ENCODE measurements around the gene NUDT6. TPM values are rescaled to one million over a fixed set of nuclear protein-coding genes. Genes with fewer than 3 reads are reported as not detected.

The NUDT6 gene, protein sequence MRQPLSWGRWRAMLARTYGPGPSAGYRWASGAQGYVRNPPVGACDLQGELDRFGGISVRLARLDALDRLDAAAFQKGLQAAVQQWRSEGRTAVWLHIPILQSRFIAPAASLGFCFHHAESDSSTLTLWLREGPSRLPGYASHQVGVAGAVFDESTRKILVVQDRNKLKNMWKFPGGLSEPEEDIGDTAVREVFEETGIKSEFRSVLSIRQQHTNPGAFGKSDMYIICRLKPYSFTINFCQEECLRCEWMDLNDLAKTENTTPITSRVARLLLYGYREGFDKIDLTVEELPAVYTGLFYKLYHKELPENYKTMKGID
- 1 to 10 TPM; 1.9 to 7.8 (median 4.4) TPM for total RNA-seq

DNA sequence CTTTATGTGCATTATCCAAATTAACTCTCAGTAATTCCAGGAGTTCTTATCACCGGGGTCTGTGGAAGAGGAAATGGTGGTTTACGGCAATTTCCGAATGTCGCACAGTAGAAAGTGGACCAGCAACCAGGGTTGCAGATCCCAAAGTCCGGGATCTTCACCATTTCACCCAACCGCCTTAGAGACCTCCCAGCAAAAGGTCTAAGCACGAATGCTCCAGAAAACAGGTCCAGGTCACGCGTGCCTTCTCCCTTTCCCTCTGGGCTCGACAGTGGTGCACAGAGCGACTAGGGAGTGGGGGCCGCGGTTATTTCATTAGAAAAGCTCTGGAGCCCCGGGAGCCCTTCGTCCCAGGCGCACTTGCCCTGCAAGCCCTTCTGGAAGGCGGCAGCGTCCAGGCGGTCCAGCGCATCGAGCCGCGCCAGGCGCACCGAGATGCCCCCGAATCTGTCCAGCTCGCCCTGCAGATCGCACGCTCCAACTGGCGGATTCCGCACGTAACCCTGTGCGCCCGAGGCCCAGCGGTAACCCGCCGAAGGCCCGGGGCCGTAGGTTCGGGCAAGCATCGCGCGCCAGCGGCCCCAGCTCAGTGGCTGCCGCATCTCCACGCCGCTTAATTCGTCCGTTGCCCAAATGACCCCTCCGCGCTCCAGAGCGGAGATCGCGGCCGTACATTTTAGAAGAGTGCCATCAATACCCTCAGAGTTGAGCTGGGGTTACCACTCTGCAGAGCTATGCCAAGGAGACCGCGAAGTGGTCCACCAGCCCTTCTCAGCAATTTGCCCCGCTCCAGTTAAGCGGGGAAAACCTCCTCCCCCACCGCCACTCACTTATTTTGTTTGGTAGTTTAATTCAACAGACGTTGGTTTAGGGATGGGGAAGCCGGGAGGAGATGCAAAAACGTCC, at the start of gene NUDT6:
NUDT6 (minus strand) TSS at position 627 of the 906 bp plus-strand sequence; CDS start at position 602, 25 bp downstream.
- Histone ChIP-seq H3K4me1 (peaks cover 0 to 28% (median 8%) of the 10 kb centered on the region in 3 donors), H3K4me3 (peak within 1 kb of the TSS; percentile 72 to 83), H3K36me3 (no peaks in the 10 kb centered on the region), H3K27me3 (no peaks in the 10 kb centered on the region), H3K27ac (peak within 1 kb of the TSS; percentile 15 to 84 (median 80)), H3K9me3 (no peaks in the 10 kb centered on the region)
- WGBS, 2 donors (ENCODE audit: low coverage in 1 of 2): 0% methylated on average over 19 to 25 of the region's 63 CpGs
- TF ChIP-seq POLR2A (IDR thresholded peaks at IDR 0.05) (no peak), EP300 (IDR thresholded peaks at IDR 0.05) (no peak), POLR2AphosphoS5 (IDR thresholded peaks at IDR 0.05) (no peak)
- TF ChIP-seq, protein P1, sequence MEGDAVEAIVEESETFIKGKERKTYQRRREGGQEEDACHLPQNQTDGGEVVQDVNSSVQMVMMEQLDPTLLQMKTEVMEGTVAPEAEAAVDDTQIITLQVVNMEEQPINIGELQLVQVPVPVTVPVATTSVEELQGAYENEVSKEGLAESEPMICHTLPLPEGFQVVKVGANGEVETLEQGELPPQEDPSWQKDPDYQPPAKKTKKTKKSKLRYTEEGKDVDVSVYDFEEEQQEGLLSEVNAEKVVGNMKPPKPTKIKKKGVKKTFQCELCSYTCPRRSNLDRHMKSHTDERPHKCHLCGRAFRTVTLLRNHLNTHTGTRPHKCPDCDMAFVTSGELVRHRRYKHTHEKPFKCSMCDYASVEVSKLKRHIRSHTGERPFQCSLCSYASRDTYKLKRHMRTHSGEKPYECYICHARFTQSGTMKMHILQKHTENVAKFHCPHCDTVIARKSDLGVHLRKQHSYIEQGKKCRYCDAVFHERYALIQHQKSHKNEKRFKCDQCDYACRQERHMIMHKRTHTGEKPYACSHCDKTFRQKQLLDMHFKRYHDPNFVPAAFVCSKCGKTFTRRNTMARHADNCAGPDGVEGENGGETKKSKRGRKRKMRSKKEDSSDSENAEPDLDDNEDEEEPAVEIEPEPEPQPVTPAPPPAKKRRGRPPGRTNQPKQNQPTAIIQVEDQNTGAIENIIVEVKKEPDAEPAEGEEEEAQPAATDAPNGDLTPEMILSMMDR (IDR thresholded peaks at IDR 0.05): peak in 1 of 4 experiments; percentile 11
- peak; percentile 71 for ATAC-seq

DNA sequence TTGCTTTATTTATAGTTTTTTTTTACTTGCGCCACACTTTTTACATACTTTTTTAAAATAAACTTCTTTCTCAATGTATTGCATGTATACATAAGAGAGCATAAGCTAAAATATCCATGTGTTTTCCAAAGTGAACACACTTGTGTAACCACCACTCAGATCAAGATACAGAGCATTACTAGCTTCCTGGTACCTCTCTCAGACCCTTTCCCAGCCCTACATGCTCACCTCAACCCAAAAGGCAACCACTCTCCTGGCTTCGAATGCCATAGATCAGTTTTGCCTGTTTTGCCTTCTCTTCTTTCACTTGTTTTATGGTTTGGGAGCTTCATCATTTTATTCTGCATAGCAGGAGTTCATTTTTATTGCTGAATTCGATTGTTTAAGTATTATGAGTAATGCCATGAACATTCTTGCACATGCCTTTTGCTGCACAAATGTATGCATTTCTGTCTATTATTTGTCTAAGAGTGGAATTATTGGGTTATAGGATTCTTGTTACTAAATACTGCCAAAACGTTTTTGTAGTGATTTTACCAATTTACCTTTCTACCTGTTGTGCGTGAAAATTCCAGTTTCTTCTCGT, 45.9 kb upstream of the NUDT6 start:
- ATAC-seq: no peak
- 68 to 72% methylated on average over 6 of the region's 6 CpGs for WGBS, 2 donors (ENCODE audit: low coverage in 1 of 2)
- TF ChIP-seq POLR2A (IDR thresholded peaks at IDR 0.05): no peak
- TF ChIP-seq, protein P1 (IDR thresholded peaks at IDR 0.05): no peak
- TF ChIP-seq EP300 (IDR thresholded peaks at IDR 0.05): no peak
- no peak for TF ChIP-seq POLR2AphosphoS5 (IDR thresholded peaks at IDR 0.05)

DNA sequence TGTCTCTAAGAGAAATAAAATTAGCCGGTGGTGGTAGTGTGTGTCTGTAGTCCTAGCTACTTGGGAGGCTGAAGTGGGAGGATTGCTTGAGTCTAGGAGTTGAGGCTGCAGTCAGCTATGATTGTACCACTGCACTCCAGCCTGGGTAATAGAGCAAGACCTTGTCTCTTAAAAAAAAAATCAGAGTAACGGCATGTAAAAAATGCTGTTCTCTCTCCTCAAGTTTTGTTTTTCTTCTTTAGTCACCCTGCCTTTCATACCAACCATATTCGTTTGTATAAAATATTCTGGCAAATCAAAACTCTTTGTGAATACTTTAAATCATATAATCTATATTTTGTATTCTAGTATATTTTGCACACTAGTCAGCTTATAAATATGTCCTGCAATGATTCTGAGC, 44.8 kb upstream of the NUDT6 start:
- H3K9me3 ChIP-seq: no peaks in the 10 kb centered on the region
- ATAC-seq: no peak
- 86 to 91% methylated on average over 3 of the region's 3 CpGs for WGBS, 2 donors (ENCODE audit: low coverage in 1 of 2)

More for the DNA sequence above, 45.9 kb upstream of the NUDT6 start:
- Histone ChIP-seq H3K27me3 (no peaks in the 10 kb centered on the region), H3K36me3 (no peaks in the 10 kb centered on the region), H3K27ac (no peak overlapping the region), H3K9me3 (no peaks in the 10 kb centered on the region), H3K4me1 (no peaks in the 10 kb centered on the region), H3K4me3 (no peak overlapping the region)

DNA sequence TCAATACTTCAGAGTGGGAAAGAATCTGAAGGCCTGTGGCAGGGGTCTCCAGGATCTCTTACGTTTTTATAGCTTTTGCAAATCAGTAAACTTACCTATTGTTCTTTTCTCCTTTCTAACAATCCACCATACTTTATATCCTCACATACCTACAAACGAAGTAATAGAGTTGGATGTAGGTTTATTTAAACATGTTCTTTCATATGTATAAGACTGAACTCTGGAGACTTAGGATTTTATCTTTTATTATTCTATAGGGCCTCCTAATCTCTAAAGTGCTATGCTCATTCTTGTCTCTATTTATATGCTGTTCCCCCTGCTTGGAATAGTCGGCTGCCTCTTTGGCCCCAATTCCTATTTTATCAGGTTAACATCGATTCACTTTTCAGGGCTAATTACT, 43.8 kb upstream of the NUDT6 start:
- no peak for ATAC-seq
- no peak overlapping the region for H3K4me3 ChIP-seq
- H3K9me3 ChIP-seq: no peaks in the 10 kb centered on the region
- H3K27me3 ChIP-seq: no peaks in the 10 kb centered on the region
- 71 to 73% methylated on average over 4 of the region's 4 CpGs for WGBS, 2 donors (ENCODE audit: low coverage in 1 of 2)
- H3K27ac ChIP-seq: peak overlapping the region in 1 of 4 donors; percentile 33
- TF ChIP-seq, protein P1 (IDR thresholded peaks at IDR 0.05): no peak
- TF ChIP-seq EP300 (IDR thresholded peaks at IDR 0.05): no peak
- TF ChIP-seq POLR2A (IDR thresholded peaks at IDR 0.05): no peak
- no peak for TF ChIP-seq POLR2AphosphoS5 (IDR thresholded peaks at IDR 0.05)
- no peaks in the 10 kb centered on the region for H3K36me3 ChIP-seq
- peaks cover 0 to 9% (median 0%) of the 10 kb centered on the region in 3 donors for H3K4me1 ChIP-seq

More for the DNA sequence above, 44.8 kb upstream of the NUDT6 start:
- H3K27me3 ChIP-seq: no peaks in the 10 kb centered on the region
- no peaks in the 10 kb centered on the region for H3K4me1 ChIP-seq
- H3K27ac ChIP-seq: no peak overlapping the region
- no peak for TF ChIP-seq EP300 (IDR thresholded peaks at IDR 0.05)
- TF ChIP-seq, protein P1 (IDR thresholded peaks at IDR 0.05): no peak
- no peak for TF ChIP-seq POLR2A (IDR thresholded peaks at IDR 0.05)
- TF ChIP-seq POLR2AphosphoS5 (IDR thresholded peaks at IDR 0.05): no peak
- H3K4me3 ChIP-seq: no peak overlapping the region
- no peaks in the 10 kb centered on the region for H3K36me3 ChIP-seq

Measured in gastroesophageal sphincter (tissue), 4 donors.